ENCODE data around the gene SMIM3.

Gene SMIM3

GRCh38 chr5:150751096-150751891 lies 27.3 kb upstream of the SMIM3 start (continued):
- no peak for TF ChIP-seq ZSCAN5A (tag by site-specific recombination; IDR thresholded peaks at IDR 0.05)
- no peak for TF ChIP-seq ZNF350 (tag by site-specific recombination; IDR thresholded peaks at IDR 0.05)
- no peak for TF ChIP-seq ZNF791 (tag by site-specific recombination; IDR thresholded peaks at IDR 0.05)
- TF ChIP-seq ZNF366 (tag by site-specific recombination; conservative IDR thresholded peaks at IDR 0.05): peak; percentile 25; the same call in 1 of the 2 replicates
- TF ChIP-seq ZNF433 (tag by site-specific recombination; IDR thresholded peaks at IDR 0.05; ENCODE audit: low read depth): no peak
- no peak for TF ChIP-seq REST (tag by site-specific recombination; IDR thresholded peaks at IDR 0.05)
- peak; percentile 61 for TF ChIP-seq WT1 (tag by site-specific recombination; IDR thresholded peaks at IDR 0.05)
- no peak for TF ChIP-seq ZNF223 (tag by site-specific recombination; IDR thresholded peaks at IDR 0.05)
- TF ChIP-seq ZNF266 (tag by site-specific recombination; IDR thresholded peaks at IDR 0.05; ENCODE audit: low read depth): no peak
- no peak for TF ChIP-seq ZNF132 (tag by site-specific recombination; IDR thresholded peaks at IDR 0.05; ENCODE audit: borderline replicate concordance)
- no peak for TF ChIP-seq ZNF658 (tag by site-specific recombination; IDR thresholded peaks at IDR 0.05)
- no peak for TF ChIP-seq ZNF121 (tag by site-specific recombination; IDR thresholded peaks at IDR 0.05)
- TF ChIP-seq SP3 (tag by site-specific recombination; IDR thresholded peaks at IDR 0.05): no peak
- no peak for TF ChIP-seq ZNF529 (tag by site-specific recombination; IDR thresholded peaks at IDR 0.05; ENCODE audit: insufficient replicate concordance)
- TF ChIP-seq ZNF664 (tag by site-specific recombination; IDR thresholded peaks at IDR 0.05): no peak
- TF ChIP-seq INSM2 (tag by site-specific recombination; IDR thresholded peaks at IDR 0.05): no peak
- no peak for TF ChIP-seq ZNF18 (tag by site-specific recombination; IDR thresholded peaks at IDR 0.05)
- no peak for TF ChIP-seq ZBTB10 (tag by site-specific recombination; IDR thresholded peaks at IDR 0.05)
- TF ChIP-seq ZEB2 (tag by site-specific recombination; IDR thresholded peaks at IDR 0.05): 0 out of 2 replicates have a peak, but pooled peaks have one; percentile 19
- TF ChIP-seq ZBTB8A (tag by site-specific recombination; IDR thresholded peaks at IDR 0.05): no peak
- TF ChIP-seq ZXDB (tag by site-specific recombination; IDR thresholded peaks at IDR 0.05): peak; percentile 27; the same call in 1 of the 2 replicates
- no peak for TF ChIP-seq ZNF239 (tag by site-specific recombination; IDR thresholded peaks at IDR 0.05)
- TF ChIP-seq PATZ1 (tag by site-specific recombination; IDR thresholded peaks at IDR 0.05): no peak
- no peak for TF ChIP-seq SP2 (tag by site-specific recombination; IDR thresholded peaks at IDR 0.05)
- peak; percentile 53; the same call in 1 of the 2 replicates for TF ChIP-seq TCF7L2 (IDR thresholded peaks at IDR 0.05; ENCODE audit: borderline replicate concordance, low read depth, low read length)
- no peak for TF ChIP-seq ZNF560 (tag by site-specific recombination; IDR thresholded peaks at IDR 0.05; ENCODE audit: borderline replicate concordance)
